SK-N-SH treated with all-trans-retinoic acid at 6 μM for 48 hours (cell line): ENCODE measurements around the gene POU2F3.

ENCODE experiments used
- ATAC-seq: fragments of 200-7000 bp; cut with Tn5 transposase; 3 replicates; pipeline ENCODE4 v1.9.1; 2020; ENCODE audit warnings: mild to moderate bottlenecking, moderate library complexity
- ARNTL ChIP-seq: fragments of 450-650 bp; formaldehyde crosslinking; IDR thresholded peaks from 2 replicates; pipeline ENCODE4 v1.5.0; 2020; ENCODE audit warnings: low read depth, mild to moderate bottlenecking, moderate library complexity, borderline replicate concordance
- BACH2 ChIP-seq: fragments of 250-450 bp; sonication (Bioruptor Pico); IDR thresholded peaks from 2 replicates; pipeline ENCODE4 v1.9.0; 2021; ENCODE audit warnings: mild to moderate bottlenecking, borderline replicate concordance
- CSDC2 ChIP-seq: fragments of 250-450 bp; sonication (Bioruptor Pico); IDR thresholded peaks from 2 replicates; pipeline ENCODE4 v1.5.0; 2020; ENCODE audit warnings: mild to moderate bottlenecking, moderate library complexity
- CSRNP3 ChIP-seq: fragments of 250-450 bp; sonication (Bioruptor Pico); IDR thresholded peaks from 2 replicates; pipeline ENCODE4 v1.5.1; 2021; ENCODE audit warnings: mild to moderate bottlenecking, moderate library complexity
- ESRRG ChIP-seq: fragments of 250-450 bp; sonication (Bioruptor Pico); IDR thresholded peaks from 2 replicates; pipeline ENCODE4 v1.6.1; 2021; ENCODE audit warnings: mild to moderate bottlenecking
- GLIS3 ChIP-seq: fragments of 250-450 bp; sonication (Bioruptor Pico); IDR thresholded peaks from 2 replicates; pipeline ENCODE4 v1.5.0; 2020; ENCODE audit warnings: mild to moderate bottlenecking, moderate library complexity
- ISL1 ChIP-seq: fragments of 250-450 bp; sonication (Bioruptor Pico); IDR thresholded peaks from 2 replicates; pipeline ENCODE4 v2.1.2; 2022; ENCODE audit warnings: mild to moderate bottlenecking, moderate library complexity
- OSR1 ChIP-seq: fragments of 250-450 bp; sonication (Bioruptor Pico); IDR thresholded peaks from 2 replicates; pipeline ENCODE4 v1.8.0; 2022; ENCODE audit warnings: moderate library complexity, mild to moderate bottlenecking, inconsistent platforms
- PPARA ChIP-seq: fragments of 250-450 bp; sonication (Bioruptor Pico); IDR thresholded peaks from 2 replicates; pipeline ENCODE4 v1.5.0; 2020; ENCODE audit warnings: mild to moderate bottlenecking, borderline replicate concordance
- RARB ChIP-seq: fragments of 250-450 bp; sonication (Bioruptor Pico); IDR thresholded peaks from 2 replicates; pipeline ENCODE4 v1.8.0; 2021; ENCODE audit warnings: mild to moderate bottlenecking, moderate library complexity
- SNAI2 ChIP-seq: fragments of 250-450 bp; sonication (Bioruptor Pico); IDR thresholded peaks from 2 replicates; pipeline ENCODE4 v1.5.0; 2020; ENCODE audit warnings: mild to moderate bottlenecking, moderate library complexity
- ZC3H10 ChIP-seq: fragments of 250-450 bp; sonication (Bioruptor Pico); IDR thresholded peaks from 2 replicates; pipeline ENCODE4 v1.5.1; 2021; ENCODE audit warnings: mild to moderate bottlenecking, moderate library complexity
- ZFP3 ChIP-seq: fragments of 250-450 bp; sonication (Bioruptor Pico); IDR thresholded peaks from 2 replicates; pipeline ENCODE4 v1.5.0; 2020; ENCODE audit warnings: mild to moderate bottlenecking, moderate library complexity
- ZFP30 ChIP-seq: fragments of 450-650 bp; formaldehyde crosslinking; IDR thresholded peaks from 2 replicates; pipeline ENCODE4 v1.5.0; 2022; ENCODE audit warnings: mild to moderate bottlenecking, moderate library complexity
- ZNF565 ChIP-seq: fragments of 450-650 bp; formaldehyde crosslinking; conservative IDR thresholded peaks from 2 replicates; pipeline ENCODE4 v1.5.0; 2020; ENCODE audit warnings: low read depth, mild to moderate bottlenecking, moderate library complexity
- ZNF70 ChIP-seq: fragments of 450-650 bp; formaldehyde crosslinking; IDR thresholded peaks from 2 replicates; pipeline ENCODE4 v1.5.0; 2020; ENCODE audit warnings: mild to moderate bottlenecking, moderate library complexity
- ZNF8 ChIP-seq: fragments of 450-650 bp; formaldehyde crosslinking; IDR thresholded peaks from 2 replicates; pipeline ENCODE4 v1.5.0; 2020; ENCODE audit warnings: mild to moderate bottlenecking, moderate library complexity
- TF ChIP-seq, protein P1 (sequence below): fragments of 250-450 bp; sonication (Bioruptor Pico); IDR thresholded peaks from 2 replicates; pipeline ENCODE4 v1.8.0; 2021; ENCODE audit warnings: low read depth, mild to moderate bottlenecking, moderate library complexity, borderline replicate concordance
- TF ChIP-seq, protein P2 (sequence below): fragments of 250-450 bp; sonication (Bioruptor Pico); IDR thresholded peaks from 2 replicates; pipeline ENCODE4 v1.5.1; 2020; ENCODE audit warnings: low read depth, mild to moderate bottlenecking, moderate library complexity
- TF ChIP-seq, protein P3 (sequence below): fragments of 250-450 bp; sonication (Bioruptor Pico); IDR thresholded peaks from 2 replicates; pipeline ENCODE4 v1.5.0; 2020; ENCODE audit warnings: mild to moderate bottlenecking, moderate library complexity
- TF ChIP-seq, protein P4 (sequence below): fragments of 250-450 bp; sonication (Bioruptor Pico); IDR thresholded peaks from 2 replicates; pipeline ENCODE4 v1.8.0; 2020; ENCODE audit warnings: mild to moderate bottlenecking, moderate library complexity, borderline replicate concordance

POU2F3 gene

DNA sequence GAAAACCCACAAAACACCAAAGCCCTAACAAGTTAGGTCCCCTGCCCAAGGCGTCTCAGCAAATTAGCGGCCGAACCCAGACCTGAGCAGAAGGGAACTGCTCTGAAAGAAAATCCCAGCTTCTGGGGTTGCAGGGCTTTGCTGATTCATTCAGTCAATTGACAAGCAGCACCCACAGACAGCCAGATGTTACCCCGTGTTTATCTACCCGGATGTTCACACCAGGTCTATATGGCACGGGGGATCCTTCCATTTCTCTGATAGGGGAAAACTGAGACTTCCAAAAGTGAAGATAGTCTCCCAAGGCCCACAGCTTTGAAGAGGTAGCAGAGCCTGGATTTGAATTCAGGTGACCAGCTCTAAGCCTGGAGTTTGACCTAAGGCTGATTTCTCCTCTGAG, 43.1 kb upstream of the POU2F3 start (continued):
- TF ChIP-seq, protein P1, sequence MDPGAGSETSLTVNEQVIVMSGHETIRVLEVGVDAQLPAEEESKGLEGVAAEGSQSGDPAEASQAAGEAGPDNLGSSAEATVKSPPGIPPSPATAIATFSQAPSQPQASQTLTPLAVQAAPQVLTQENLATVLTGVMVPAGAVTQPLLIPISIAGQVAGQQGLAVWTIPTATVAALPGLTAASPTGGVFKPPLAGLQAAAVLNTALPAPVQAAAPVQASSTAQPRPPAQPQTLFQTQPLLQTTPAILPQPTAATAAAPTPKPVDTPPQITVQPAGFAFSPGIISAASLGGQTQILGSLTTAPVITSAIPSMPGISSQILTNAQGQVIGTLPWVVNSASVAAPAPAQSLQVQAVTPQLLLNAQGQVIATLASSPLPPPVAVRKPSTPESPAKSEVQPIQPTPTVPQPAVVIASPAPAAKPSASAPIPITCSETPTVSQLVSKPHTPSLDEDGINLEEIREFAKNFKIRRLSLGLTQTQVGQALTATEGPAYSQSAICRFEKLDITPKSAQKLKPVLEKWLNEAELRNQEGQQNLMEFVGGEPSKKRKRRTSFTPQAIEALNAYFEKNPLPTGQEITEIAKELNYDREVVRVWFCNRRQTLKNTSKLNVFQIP (CRISPR knock-in tag), result no peak
- TF ChIP-seq CSDC2 (CRISPR knock-in tag) (no peak), ZFP3 (no peak), BACH2 (CRISPR knock-in tag) (no peak), ZNF8 (CRISPR knock-in tag) (no peak), GLIS3 (CRISPR knock-in tag) (no peak), RARB (CRISPR knock-in tag) (no peak)
- TF ChIP-seq, protein P2, sequence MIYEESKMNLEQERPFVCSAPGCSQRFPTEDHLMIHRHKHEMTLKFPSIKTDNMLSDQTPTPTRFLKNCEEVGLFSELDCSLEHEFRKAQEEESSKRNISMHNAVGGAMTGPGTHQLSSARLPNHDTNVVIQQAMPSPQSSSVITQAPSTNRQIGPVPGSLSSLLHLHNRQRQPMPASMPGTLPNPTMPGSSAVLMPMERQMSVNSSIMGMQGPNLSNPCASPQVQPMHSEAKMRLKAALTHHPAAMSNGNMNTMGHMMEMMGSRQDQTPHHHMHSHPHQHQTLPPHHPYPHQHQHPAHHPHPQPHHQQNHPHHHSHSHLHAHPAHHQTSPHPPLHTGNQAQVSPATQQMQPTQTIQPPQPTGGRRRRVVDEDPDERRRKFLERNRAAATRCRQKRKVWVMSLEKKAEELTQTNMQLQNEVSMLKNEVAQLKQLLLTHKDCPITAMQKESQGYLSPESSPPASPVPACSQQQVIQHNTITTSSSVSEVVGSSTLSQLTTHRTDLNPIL (CRISPR knock-in tag), result no peak
- TF ChIP-seq, protein P3, sequence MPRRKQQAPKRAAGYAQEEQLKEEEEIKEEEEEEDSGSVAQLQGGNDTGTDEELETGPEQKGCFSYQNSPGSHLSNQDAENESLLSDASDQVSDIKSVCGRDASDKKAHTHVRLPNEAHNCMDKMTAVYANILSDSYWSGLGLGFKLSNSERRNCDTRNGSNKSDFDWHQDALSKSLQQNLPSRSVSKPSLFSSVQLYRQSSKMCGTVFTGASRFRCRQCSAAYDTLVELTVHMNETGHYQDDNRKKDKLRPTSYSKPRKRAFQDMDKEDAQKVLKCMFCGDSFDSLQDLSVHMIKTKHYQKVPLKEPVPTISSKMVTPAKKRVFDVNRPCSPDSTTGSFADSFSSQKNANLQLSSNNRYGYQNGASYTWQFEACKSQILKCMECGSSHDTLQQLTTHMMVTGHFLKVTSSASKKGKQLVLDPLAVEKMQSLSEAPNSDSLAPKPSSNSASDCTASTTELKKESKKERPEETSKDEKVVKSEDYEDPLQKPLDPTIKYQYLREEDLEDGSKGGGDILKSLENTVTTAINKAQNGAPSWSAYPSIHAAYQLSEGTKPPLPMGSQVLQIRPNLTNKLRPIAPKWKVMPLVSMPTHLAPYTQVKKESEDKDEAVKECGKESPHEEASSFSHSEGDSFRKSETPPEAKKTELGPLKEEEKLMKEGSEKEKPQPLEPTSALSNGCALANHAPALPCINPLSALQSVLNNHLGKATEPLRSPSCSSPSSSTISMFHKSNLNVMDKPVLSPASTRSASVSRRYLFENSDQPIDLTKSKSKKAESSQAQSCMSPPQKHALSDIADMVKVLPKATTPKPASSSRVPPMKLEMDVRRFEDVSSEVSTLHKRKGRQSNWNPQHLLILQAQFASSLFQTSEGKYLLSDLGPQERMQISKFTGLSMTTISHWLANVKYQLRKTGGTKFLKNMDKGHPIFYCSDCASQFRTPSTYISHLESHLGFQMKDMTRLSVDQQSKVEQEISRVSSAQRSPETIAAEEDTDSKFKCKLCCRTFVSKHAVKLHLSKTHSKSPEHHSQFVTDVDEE (CRISPR knock-in tag), result no peak
- TF ChIP-seq, all 23 proteins: peak for 0

GRCh38 chr11:120197251-120197891, 42.6 kb upstream of the POU2F3 start:
- ATAC-seq, result no peak
- TF ChIP-seq ZNF70 (CRISPR knock-in tag) (no peak), ARNTL (no peak), GLIS3 (CRISPR knock-in tag) (no peak), SNAI2 (no peak), ESRRG (no peak), ZFP3 (no peak), ZNF565 (CRISPR knock-in tag) (no peak), OSR1 (no peak), RARB (CRISPR knock-in tag) (no peak), ISL1 (CRISPR knock-in tag) (no peak), PPARA (CRISPR knock-in tag) (no peak), CSRNP3 (CRISPR knock-in tag) (no peak), CSDC2 (CRISPR knock-in tag) (no peak), ZFP30 (CRISPR knock-in tag) (no peak), BACH2 (CRISPR knock-in tag) (no peak), ZC3H10 (CRISPR knock-in tag) (no peak)
- TF ChIP-seq, protein P1 (CRISPR knock-in tag), result no peak
- TF ChIP-seq, protein P4, sequence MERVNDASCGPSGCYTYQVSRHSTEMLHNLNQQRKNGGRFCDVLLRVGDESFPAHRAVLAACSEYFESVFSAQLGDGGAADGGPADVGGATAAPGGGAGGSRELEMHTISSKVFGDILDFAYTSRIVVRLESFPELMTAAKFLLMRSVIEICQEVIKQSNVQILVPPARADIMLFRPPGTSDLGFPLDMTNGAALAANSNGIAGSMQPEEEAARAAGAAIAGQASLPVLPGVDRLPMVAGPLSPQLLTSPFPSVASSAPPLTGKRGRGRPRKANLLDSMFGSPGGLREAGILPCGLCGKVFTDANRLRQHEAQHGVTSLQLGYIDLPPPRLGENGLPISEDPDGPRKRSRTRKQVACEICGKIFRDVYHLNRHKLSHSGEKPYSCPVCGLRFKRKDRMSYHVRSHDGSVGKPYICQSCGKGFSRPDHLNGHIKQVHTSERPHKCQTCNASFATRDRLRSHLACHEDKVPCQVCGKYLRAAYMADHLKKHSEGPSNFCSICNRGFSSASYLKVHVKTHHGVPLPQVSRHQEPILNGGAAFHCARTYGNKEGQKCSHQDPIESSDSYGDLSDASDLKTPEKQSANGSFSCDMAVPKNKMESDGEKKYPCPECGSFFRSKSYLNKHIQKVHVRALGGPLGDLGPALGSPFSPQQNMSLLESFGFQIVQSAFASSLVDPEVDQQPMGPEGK, result no peak
- TF ChIP-seq, protein P2 (CRISPR knock-in tag), result no peak
